ENCODE data around the gene ZNF469.

Gene ZNF469

DNA sequence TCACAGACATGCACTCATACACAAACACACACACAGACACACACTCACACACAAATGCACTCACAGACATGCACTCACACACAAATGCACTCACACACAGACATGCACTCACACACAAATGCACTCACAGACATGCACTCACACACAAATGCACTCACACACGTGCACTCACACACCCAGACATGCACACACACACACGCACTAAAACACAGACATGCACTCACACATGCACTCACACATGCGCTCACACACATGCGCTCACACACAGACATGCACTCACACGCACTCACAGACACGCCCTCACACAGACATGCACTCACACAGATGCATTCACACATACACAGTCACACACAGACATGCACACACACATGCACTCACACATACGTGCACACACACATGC lies 2.7 kb upstream of the ZNF469 start:
- no peak for DNase-seq

DNA sequence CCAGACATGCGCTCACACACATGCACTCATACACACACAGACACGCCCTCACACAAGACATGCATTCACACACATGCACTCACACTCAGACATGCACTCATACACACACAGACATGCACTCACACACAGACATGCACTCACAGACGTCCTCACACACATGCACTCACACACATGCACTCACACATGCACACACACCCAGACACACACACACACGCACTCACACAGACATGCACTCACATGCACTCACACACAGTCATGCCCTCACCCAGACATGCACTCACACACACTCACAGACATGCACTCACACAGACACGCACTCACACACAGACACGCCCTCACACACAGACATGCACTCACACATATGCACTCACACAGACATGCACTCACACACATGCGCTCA lies 2.1 kb upstream of the ZNF469 start:
- DNase-seq, result no peak

DNA sequence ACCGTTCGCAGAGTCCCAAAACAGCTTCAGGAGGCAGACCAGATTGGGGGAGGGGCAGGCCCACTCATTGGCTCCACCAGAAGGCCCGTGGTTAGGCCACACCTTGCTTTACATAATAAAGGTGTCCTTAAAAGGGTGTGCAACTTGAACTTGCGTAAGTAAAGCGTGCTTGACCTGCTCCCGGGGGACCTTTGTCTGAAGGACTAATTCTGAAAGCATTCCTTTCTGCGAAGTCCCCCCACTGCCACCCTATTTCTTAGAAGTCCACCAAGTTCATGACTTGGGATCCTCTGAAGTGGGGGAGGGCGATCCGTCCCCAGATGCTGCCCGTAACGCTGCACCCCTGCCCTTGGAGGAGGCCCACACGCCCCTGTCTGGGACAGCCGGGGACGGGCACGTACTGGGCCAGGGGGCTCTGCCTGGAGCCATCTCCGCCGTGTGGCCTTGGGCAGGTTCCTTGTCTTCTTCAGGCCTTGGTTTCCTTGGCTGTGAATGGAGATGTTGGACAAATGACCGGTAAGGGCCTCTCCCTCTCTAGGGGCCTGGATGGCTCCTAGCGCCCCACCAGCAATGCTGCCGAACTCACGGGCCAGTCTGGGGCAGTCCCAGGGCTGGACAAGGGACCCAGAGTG lies 823 bp upstream of the ZNF469 start:
- DNase-seq, result no peak

DNA sequence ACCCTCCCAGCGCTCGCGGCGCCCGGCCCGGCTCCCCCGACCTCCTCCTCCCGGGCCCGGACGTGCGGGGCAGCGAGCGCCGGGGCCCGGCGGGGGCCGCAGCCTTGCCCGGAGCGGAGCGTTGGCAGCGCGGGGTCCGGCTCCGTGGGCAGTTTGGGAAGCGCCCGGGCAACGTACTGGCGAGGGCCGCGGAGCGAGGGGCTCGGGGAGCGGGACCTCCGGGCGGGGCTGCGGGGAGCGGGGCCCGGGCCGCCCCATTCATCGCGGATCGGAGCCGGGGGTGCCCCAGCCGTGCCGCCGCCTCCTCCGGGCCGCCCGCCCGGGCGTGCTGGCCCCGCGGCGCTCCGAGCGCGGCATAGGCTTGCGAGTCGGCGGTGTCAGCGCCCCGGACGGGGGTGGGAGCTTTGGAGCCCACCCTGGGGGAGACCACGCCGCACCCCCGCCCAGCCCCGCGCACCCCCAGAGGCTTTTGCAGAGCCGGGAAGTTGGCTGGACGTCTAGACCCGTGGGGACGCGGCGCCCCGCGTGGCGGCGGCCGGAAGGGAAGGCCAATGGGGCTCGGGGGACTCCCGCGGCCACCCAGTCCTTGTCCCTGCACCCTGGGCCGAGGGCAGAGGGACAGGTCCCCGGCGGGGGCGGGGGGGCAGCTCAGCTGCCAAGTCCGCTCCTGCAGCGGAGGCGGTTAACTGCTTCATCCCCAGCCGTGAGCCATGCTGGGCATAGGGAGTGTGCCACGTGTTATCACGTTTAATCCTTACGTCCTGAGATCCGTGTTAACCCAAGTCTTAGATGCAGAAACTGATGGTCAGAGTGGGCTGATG lies 852 bp downstream of the ZNF469 start:
- DNase-seq, result no peak

DNA sequence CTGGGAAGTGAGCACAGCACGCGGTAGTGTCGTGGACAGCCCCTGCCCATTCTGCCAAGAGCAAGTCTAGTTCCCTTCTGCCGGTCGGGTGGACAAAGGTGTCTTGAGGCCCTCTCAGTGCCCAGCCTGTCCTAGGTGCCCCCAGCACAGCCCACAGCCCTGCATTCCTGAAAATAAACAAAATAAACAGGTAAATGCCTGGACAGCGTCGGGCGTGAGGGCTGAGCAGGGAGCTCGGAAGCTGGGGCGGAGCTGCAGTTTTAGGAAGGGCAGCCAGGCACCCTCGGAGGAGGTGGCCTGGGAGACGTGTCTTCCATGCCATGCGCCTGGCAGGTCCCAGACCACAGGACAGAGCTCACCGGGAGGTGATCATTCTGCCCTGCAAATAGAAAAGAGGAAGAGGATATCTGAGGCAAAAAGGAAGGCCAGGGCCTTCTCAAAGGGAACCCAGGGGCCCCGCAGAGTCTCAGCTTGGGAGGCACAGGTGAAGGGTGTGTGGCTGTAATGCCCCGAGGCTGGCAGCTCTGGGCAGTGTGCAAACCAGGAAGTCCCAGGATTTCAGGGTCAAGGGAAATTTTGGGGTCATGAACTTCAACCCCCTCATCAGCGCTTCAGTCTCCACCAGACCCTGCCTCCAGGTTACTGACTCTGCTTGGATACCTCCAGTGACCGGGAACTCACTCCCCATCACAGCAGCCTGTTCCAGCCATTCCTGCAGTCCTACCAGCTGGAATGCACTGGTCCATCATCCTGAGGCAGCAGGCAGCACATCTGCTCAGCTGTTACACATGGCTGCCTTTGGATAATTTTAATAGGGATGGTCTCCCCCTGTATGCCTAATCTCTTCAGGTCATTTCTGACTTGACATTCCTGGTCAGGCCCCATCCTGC lies 1.7 kb downstream of the ZNF469 start:
- DNase-seq, result no peak

DNA sequence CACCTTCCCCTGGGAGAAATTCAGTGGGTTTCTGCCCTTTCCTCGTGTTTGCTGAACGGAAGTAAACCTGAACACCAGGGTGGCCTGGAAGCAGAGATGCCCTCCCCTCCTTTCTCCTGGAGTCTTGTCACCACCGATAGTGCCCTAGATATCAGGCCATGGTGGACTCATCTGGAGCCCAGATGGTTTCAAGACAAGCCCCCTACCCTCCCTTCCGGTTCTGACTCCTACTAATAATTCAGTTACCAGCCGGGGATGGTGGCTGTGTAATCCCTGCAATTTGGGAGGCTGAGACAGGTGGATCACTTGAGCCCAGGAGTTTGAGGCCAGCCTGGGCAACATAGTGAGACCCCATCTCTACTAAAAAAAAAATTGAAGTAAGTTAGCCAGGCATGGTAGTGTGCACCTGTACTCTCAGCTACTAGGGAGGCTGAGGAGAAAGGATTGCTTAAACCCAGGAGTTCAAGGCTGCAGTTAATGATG lies 2.4 kb downstream of the ZNF469 start:
- no peak for DNase-seq

DNA sequence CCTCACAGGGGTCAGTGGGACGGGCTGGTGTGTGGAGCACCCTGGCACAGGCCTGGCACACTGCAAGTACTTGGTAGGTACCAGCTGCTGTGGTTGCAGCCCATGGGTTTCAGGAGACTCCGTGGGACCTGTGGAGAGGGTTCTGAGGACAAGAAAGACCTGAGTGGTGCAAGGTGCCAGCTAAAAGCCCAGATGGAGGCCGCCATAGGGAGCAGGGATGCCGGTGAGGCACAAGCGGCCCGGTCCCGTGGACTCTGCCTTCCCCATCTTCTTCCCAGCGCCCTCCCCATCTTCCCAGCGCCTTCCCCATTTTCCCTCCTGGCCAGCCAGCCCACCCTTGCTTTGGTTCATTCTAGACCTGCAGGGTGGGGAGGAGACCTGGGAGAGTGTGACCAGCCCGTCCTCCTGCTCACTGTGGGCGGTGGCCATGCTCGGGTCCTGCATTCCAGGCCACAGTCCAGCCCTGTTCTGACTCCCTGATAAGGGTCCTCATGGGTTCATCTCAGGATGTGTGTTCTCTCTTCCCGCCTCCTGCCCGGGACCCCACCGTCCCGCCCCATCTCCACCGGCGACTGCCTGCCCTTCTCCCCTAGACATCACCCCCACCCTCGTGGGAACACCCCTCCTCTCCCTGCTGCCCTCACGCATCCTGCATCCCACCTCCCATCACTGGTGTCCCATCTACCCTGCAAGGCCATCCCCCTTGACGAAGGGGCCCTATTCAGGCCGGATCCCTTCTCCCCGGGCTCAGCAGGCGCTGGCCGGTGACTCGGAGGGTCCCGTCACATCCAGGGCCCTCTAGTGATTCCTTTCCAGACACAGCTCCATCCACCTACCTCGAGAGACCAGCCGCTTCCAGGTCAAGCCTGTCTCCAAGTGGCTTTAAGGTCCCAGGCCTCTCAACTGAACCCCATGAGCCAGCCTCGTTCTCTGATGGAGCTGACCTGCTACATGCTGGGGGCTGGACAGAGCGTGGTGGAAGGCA lies 3.4 kb downstream of the ZNF469 start:
- DNase-seq, result no peak

DNA sequence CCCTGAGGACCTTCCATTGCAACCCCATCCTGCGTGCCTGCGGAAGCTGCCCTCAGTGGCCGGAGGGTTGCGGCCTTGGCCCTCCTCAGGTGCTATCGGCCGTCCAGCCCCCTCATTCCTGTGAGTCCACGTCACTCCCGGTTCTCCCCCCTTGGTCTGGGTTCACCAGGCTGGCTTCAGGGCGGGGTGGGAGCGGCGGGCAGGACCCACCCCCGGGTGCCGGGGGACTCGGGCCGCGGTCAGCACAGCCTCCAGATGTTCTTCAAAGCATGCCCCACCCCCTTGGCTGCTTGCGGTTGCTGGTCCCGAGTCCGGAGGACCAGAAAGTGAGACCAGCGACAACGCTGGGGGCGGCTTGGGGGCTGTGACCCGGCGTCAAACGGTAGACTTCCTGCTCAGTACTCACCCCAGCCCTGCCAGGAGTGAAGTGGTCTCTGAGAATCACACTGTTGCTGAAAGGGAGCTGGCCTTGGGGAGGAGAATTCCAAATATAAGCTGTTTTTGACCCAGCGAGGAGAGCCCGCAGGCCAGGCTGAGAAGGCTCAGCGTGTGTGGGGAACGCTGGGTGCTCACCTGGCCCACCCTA lies 4.5 kb downstream of the ZNF469 start:
- no peak for DNase-seq

DNA sequence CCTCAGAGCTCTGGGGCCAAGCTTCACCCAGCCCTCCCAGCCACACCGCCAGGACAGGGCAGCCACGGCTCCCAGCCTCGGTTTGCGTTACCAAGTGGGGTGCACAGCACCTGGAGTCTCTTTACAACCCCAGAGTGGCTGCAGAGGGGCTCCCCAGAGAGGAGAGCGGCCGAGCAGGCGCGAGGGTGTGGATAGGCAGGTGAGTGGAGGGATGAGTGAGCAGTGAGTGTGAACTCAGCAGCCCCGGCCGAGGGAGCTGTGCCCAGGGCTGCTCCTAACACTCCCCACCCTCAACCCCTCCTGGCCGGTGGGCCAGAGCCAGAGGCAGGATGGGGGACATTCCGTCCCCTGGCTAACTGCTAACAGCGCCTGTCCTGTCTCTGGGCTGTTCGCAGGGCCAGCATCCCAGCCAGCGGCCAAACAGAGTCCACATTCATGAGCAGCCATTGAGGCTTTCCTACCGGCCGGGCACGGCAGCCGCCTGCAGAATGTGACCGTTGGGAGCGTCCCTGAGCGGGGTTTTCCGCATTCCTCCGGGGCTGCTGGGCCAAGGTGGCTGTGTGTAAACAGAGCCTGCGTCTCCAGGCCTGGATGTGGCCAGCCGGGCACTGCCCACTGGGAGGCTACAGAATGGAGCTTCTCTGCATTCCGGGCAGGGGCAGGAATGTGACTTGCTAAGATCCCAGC lies 5.3 kb downstream of the ZNF469 start:
- DNase-seq, result no peak

DNA sequence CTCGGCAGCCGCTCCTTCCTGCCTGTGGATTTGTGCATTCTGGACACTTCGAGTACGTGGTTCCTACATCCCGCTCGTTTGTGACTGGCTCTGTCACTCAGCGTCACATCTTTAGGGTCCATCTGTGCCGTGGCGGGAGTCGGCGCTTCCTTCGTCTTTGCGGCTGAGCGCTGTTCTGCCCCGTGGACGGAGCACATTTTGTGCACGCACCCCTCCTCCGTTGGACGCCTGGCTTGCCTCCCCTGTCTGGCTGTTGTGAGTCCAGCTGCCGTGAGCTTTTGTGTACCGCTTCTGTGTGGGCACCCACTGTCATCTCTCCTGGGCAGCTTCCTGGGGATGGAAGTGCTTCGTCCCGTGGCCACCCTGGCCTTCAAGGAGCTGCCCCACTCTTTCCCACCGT lies 6.4 kb downstream of the ZNF469 start:
- DNase-seq, result no peak

DNA sequence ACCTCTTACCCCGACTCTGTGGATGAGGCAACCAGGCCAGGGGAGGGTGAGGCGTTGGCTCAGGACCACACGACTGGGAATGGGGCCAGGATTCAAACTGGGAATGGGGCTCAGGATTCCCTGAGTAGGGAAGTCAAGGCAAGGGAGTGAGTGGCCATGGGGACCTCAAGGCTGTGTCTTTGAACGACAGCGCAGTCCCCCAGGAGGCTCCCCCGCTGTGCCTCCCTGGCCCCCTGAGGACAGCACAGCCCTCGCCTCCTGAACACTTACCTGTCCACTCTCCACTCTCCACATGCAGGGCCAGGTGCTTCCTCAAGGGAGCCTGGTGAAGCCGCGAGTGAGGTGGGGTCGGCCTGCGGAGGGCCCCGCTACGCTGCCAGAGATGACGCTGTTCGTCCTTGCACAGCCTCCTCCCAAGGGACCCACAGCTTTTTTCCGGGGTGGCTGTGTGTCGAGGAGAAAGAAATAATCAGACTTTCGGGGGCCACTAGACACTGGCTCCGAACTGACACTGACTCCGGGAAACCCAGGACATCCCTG lies 6.9 kb downstream of the ZNF469 start:
- DNase-seq, result no peak

DNA sequence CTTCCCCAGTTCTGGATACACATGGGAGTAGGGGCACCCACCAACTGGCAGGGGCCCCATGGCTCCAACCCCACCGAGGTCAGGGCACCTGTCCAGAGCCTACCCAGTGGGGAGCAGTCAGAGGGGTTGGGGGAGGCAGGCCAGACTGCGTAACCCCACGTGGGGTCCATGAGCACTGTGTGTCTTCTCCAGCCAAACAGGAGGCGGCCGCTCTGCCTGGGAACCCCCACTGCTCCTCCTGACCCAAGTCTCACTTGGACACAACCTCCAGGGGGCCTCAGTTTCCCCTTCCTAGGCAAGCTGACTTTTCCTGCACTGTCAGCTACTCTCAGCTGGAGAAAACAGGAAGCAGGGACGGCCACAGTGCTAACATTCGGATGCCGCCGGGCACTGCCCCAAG lies 7.5 kb downstream of the ZNF469 start:
- DNase-seq, result no peak

DNA sequence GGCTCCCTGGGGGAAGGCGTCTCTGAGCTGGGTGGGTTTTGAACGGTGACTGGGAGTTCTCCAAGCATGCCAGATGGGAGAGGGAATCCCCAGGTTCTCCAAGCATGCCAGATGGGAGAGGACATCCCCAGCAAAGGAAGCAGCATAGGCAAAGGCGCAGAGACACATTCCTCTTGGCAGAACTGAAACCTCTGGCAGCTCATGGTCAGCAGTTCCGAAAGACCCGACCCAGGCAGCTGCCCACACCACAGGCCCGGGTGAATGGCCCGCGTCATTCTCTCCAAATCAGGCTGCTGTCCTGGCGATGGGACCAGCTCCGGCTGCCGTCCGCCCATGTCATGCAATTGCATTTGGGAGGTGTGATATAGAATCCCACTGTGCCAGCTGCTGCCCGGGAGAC lies 8.0 kb downstream of the ZNF469 start:
- DNase-seq, result no peak

DNA sequence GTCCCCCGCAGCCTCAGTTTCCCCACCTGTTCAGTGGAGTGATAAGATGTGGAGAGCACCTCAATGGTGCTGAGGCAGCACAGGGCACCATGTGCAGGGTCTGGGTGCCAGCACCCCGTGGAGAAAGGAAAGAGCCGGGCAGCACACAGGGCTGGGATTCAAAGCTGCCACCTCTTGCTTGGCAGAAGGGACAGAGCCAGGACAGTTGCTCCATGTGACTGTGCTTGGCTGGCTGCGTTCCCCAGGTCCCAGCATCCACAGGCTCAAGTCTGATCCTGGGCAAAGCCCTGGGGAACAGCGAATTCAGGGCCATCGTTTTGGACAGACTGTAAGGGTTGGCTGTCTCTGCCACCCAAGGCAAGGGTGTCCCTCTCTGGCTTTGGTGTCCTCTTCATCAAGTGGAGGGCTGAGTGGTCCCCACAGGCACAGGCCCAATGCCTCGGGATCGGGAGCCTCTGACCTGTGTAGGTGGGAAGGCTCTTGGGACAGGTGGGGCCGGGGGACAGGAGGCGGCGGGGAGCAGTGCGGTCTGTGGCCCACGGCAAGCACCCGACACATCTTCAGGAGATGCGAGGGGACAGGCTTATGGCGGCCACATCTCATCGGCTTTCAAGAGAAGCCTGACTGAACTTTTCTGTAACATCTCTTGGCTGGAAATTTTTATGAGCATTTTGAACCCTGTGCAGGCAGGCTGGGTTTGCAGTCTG lies 8.5 kb downstream of the ZNF469 start:
- no peak for DNase-seq

DNA sequence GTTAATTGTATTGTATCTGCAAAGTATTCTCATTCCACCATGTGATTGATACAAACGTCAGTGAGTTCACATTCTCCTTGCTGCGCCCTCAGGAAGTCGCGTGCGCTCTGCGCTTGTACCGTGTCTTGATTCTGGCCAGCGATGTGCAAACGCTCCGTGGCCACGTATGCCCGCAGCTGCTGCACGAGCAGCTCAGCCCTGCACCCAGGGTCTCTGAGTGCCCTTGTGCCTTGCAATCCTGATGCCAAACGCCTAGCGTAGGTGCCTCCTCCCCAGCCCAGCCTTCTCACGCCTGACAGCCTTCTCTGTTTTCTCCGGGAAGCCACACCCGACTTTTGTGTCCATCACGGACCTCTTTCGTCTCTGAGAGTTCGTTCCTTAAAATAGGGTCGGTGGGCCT lies 9.4 kb downstream of the ZNF469 start:
- no peak for DNase-seq

DNA sequence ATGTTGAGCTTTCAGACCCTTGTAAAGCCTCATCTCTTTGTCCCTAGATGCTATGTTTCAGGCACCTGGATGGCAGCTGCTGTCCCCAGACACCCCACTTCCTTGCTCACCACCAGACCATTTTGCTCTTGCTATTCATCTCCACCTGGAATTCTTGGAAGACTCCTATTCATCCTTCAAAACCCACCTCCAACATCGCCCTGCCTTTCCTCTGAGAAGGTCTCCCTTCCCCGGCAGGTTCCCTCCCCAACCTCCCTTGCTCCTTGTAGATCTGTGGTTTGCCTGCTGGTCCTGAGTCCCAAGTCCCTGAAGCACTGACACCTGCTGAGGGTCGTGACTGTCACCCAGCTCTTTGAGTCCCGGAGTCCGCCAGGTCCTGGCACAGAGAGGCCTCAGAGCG lies 9.9 kb downstream of the ZNF469 start:
- DNase-seq, result no peak

DNA sequence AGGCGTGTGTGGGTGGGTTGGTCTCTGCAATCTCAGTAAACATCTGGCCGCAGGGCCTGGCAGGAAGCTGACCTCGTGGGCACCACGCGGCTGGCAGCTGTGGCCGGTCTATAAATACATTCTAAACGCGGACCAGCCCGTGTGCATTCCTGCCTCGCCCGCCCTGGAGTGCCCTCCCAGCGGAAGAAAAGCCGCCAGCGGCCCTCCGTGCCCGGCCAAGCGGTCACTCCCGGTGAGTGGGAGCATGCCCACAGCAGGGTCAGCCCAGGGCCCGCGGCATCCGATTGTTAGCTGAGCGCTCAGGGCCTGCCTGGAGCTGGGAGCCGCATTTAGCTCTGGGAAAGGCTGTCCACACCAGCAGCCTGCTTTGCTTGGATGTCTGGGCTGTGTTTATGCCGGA lies 10.3 kb downstream of the ZNF469 start:
- no peak for DNase-seq

DNA sequence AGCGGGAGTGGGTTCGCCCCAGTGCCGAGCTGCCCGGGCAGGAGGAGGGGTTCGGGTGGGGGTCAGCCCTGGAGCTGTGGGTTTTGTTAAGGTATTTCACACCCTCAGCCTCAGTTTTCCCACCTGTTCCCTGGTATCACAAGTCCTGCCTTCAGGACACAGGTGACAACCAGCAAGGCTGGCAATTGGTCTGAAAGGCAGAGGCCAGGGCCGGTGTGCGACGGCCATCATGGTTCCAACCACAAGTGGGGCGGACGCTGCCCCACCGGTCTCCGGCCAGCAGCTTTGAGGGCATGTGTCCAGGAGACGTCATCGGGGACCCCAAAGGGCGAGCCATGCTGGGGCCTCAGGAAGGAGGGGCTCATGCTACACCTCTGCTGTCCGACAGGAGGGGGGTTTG lies 10.8 kb downstream of the ZNF469 start:
- no peak for DNase-seq

DNA sequence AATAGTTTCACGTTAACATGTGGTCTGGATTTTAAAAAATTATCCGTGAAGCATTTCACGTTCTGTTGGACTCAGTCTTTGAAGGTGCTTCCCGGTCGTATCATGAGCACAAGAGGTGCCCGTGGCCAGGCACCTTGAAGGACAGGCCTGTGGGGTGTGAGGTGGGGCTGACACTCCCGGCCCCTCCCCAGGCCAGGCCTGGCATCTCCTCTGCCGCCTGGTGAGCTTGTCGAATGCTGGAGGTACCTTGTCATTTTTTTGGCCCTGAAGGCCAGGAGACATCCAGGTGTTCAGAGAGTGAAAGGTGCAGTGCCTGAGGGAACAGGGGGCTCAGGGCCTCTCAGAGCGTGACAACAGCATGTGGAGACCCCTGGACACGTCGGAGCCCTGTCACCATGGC lies 11.7 kb downstream of the ZNF469 start:
- DNase-seq, result no peak

Data from NCI-H2029 (cell line).